HepG2 (cell line): ENCODE data around the gene SBK2. TPM values are rescaled to one million over a fixed set of nuclear protein-coding genes. Genes with fewer than 3 reads are reported as not detected.

Experiments
- ATAC-seq: fragments of 200-7000 bp; cut with Tn5 transposase; 3 replicates; pipeline ENCODE4 v1.9.1; 2020; ENCODE audit warnings: mild to moderate bottlenecking, moderate library complexity
- BruUV-seq: library from RNA; stranded (reverse); fragments of 400-500 nt; replicated peaks from 2 replicates; lab custom pipeline; 2021; lab: Mats Ljungman, UMichigan
- CTCF ChIA-PET: fragments of 300-600 bp; formaldehyde crosslinking; extraction: SDS; loops from one replicate; lab custom pipeline; 2021; ENCODE audit warnings: low total read pairs, inconsistent platforms, low intra/inter-chr PET ratio; lab: Yijun Ruan, JAX
- POLR2A ChIA-PET: fragments of 350-600 bp; sonication (Branson Sonifier 250); formaldehyde crosslinking; loops from one replicate; lab custom pipeline; 2020; ENCODE audit warnings: antibody characterized with exemption, inconsistent platforms; lab: Yijun Ruan, JAX
- DNase-seq: peaks from one replicate; pipeline ENCODE4 v3.0.0-alpha.2; 2015; ENCODE audit warnings: low spot score
- FAIRE-seq: peaks from 3 replicates; lab custom pipeline; 2011; peaks lifted over from hg19 to GRCh38; lab: Jason Lieb, UNC
- H2AFZ ChIP-seq: one replicate; pipeline ENCODE4 v1.6.1; 2011; ENCODE audit warnings: low read length, inconsistent platforms
- H3K27ac ChIP-seq: fragments of 300-600 bp; 3 replicates; pipeline ENCODE4 v1.8.0; 2011; ENCODE audit warnings: mixed run types, mild to moderate bottlenecking, mixed read lengths, low read length, inconsistent platforms; ENCODE audit not compliant: insufficient read depth; ENCODE audit errors: extremely low read length
- H3K27me3 ChIP-seq, 2 experiments: fragments of 200-600 bp in 1 of 2; 2 replicates in 1 of 2; 3 replicates in 1 of 2; pipeline versions ENCODE4 v1.6.0 to v1.8.0; 2011; ENCODE audit warnings: low read length in 2 of 2, mild to moderate bottlenecking in 2 of 2, moderate library complexity in 2 of 2, inconsistent platforms in 1 of 2; ENCODE audit not compliant: insufficient read depth in 2 of 2, control insufficient read depth in 1 of 2
- H3K36me3 ChIP-seq, 2 experiments: fragments of 200-600 bp in 1 of 2; replicated peaks in 1 of 2; 2 replicates in 1 of 2; 3 replicates in 1 of 2; pipeline versions ENCODE4 v1.5.1 to v1.8.0; 2011; ENCODE audit warnings: low read length in 2 of 2, inconsistent platforms in 1 of 2; ENCODE audit not compliant: insufficient read depth in 2 of 2, control insufficient read depth in 1 of 2
- H3K4me1 ChIP-seq: 2 replicates; pipeline ENCODE4 v1.5.1; 2012; ENCODE audit warnings: low read length, inconsistent platforms; ENCODE audit not compliant: insufficient read depth
- H3K4me2 ChIP-seq: 2 replicates; pipeline ENCODE4 v1.6.0; 2011; ENCODE audit warnings: low read depth, low read length, inconsistent platforms
- H3K4me3 ChIP-seq, 3 experiments: fragments of 200-600 bp in 1 of 3; sonication (generic), shearing (Covaris generic) in 1 of 3; replicated peaks in 1 of 3; 2 replicates each; pipeline ENCODE4 v1.5.1; 2011 to 2016; ENCODE audit warnings: low read length in 3 of 3, inconsistent platforms in 2 of 3, low read depth in 2 of 3, mild to moderate bottlenecking in 2 of 3, control low read depth in 1 of 3, mixed read lengths in 1 of 3; ENCODE audit not compliant: insufficient read depth in 1 of 3
- H3K79me2 ChIP-seq: one replicate; pipeline ENCODE4 v1.6.1; 2011; ENCODE audit warnings: low read length, inconsistent platforms; ENCODE audit not compliant: insufficient read depth
- H3K9ac ChIP-seq: 2 replicates; pipeline ENCODE4 v1.6.0; 2011; ENCODE audit warnings: mild to moderate bottlenecking, low read depth, low read length, inconsistent platforms; ENCODE audit not compliant: insufficient read depth
- H3K9me3 ChIP-seq: 2 replicates; pipeline ENCODE4 v1.5.1; 2012; ENCODE audit warnings: mild to moderate bottlenecking, low read length
- H4K20me1 ChIP-seq: 2 replicates; pipeline ENCODE4 v1.6.0; 2011; ENCODE audit warnings: inconsistent platforms, mild to moderate bottlenecking, low read length, moderate library complexity; ENCODE audit not compliant: insufficient read depth
- BORCS8-MEF2B ChIP-seq: sonication (generic); formaldehyde crosslinking; IDR thresholded peaks from 2 replicates; pipeline ENCODE4 v1.8.0; 2022; ENCODE audit warnings: mild to moderate bottlenecking, missing genetic modification reagents
- CBX5 ChIP-seq: sonication (generic); formaldehyde crosslinking; IDR thresholded peaks from 2 replicates; pipeline ENCODE4 v1.4.0; 2020; ENCODE audit warnings: missing genetic modification reagents, borderline replicate concordance
- CCDC6 ChIP-seq: sonication (generic); formaldehyde crosslinking; IDR thresholded peaks from 2 replicates; pipeline ENCODE4 v1.8.1; 2022; ENCODE audit warnings: mild to moderate bottlenecking, missing genetic modification reagents, moderate library complexity
- ETV5 ChIP-seq: IDR thresholded peaks from 2 replicates; pipeline ENCODE4 v1.6.1; 2018; ENCODE audit warnings: missing biosample characterization, missing genetic modification reagents, inconsistent platforms, borderline replicate concordance
- FLYWCH1 ChIP-seq: sonication (generic); formaldehyde crosslinking; IDR thresholded peaks from 2 replicates; pipeline ENCODE4 v1.8.1; 2023; ENCODE audit warnings: mild to moderate bottlenecking, missing genetic modification reagents
- FOSL2 ChIP-seq: sonication (generic); formaldehyde crosslinking; IDR thresholded peaks from 2 replicates; pipeline ENCODE4 v1.4.0; 2020; ENCODE audit warnings: missing genetic modification reagents
- FOXJ3 ChIP-seq: sonication (generic); formaldehyde crosslinking; IDR thresholded peaks from 2 replicates; pipeline ENCODE4 v1.4.0; 2020; ENCODE audit warnings: missing genetic modification reagents, mild to moderate bottlenecking, borderline replicate concordance
- HNF4A ChIP-seq: sonication (generic); formaldehyde crosslinking; IDR thresholded peaks from 2 replicates; pipeline ENCODE4 v1.4.0; 2020; ENCODE audit warnings: missing genetic modification reagents
- HNRNPH1 ChIP-seq: fragments of 200-400 bp; formaldehyde crosslinking; optimal IDR thresholded peaks from 2 replicates; pipeline ENCODE3; 2017; ENCODE audit warnings: mild to moderate bottlenecking, low read depth, low read length
- JUNB ChIP-seq: sonication (generic); formaldehyde crosslinking; IDR thresholded peaks from 2 replicates; pipeline ENCODE4 v1.8.0; 2022; ENCODE audit warnings: missing genetic modification reagents, mild to moderate bottlenecking, borderline replicate concordance
- MNT ChIP-seq: fragments of 450-650 bp; IDR thresholded peaks from 2 replicates; pipeline ENCODE4 v1.6.1; 2016
- RXRA ChIP-seq: sonication (generic); formaldehyde crosslinking; IDR thresholded peaks from 2 replicates; pipeline ENCODE4 v1.5.1; 2020; ENCODE audit warnings: missing genetic modification reagents
- SALL2 ChIP-seq: sonication (generic); formaldehyde crosslinking; IDR thresholded peaks from 2 replicates; pipeline ENCODE4 v1.8.1; 2023; ENCODE audit warnings: mild to moderate bottlenecking, missing genetic modification reagents, inconsistent platforms
- TEAD3 ChIP-seq: optimal IDR thresholded peaks from 2 replicates; pipeline ENCODE3; 2016; ENCODE audit warnings: borderline replicate concordance
- ZNF224 ChIP-seq: sonication (generic); formaldehyde crosslinking; IDR thresholded peaks from 2 replicates; pipeline ENCODE4 v1.5.0; 2020; ENCODE audit warnings: mild to moderate bottlenecking, missing genetic modification reagents
- ZNF343 ChIP-seq: sonication (generic); formaldehyde crosslinking; IDR thresholded peaks from 2 replicates; pipeline ENCODE4 v1.4.0; 2020; ENCODE audit warnings: mild to moderate bottlenecking, missing genetic modification reagents
- ZNF550 ChIP-seq: sonication (generic); formaldehyde crosslinking; IDR thresholded peaks from 2 replicates; pipeline ENCODE4 v1.4.0; 2020; ENCODE audit warnings: mild to moderate bottlenecking, missing genetic modification reagents, borderline replicate concordance
- ZNF792 ChIP-seq: IDR thresholded peaks from 2 replicates; pipeline ENCODE4 v1.6.1; 2016
- ZNF878 ChIP-seq: sonication (generic); formaldehyde crosslinking; IDR thresholded peaks from 2 replicates; pipeline ENCODE4 v1.8.1; 2023; ENCODE audit warnings: mild to moderate bottlenecking, missing genetic modification reagents, moderate library complexity
- ZSCAN12 ChIP-seq: sonication (generic); formaldehyde crosslinking; IDR thresholded peaks from 2 replicates; pipeline ENCODE4 v1.9.0; 2021; ENCODE audit warnings: mild to moderate bottlenecking, missing genetic modification reagents
- ZZZ3 ChIP-seq: sonication (generic); formaldehyde crosslinking; IDR thresholded peaks from 2 replicates; pipeline ENCODE4 v1.4.0; 2020; ENCODE audit warnings: missing genetic modification reagents, mild to moderate bottlenecking, borderline replicate concordance
- WGBS: methylation state at CpG from one replicate; pipeline ENCODE4 v1.1.6; 2017; ENCODE audit warnings: low lambda C conversion rate; 5-methylcytosine and 5-hydroxymethylcytosine counted together
- in situ Hi-C: cut with HindIII; loops from 2 replicates; pipeline ENCODE4 v1.10.0; 2017; ENCODE audit warnings: low pct_unique_long_range_greater_than_20kb; ENCODE audit not compliant: extremely low pct_ligation_motif_present
- intact Hi-C: fragments of 100-400 bp; cut with micrococcal nuclease; formaldehyde crosslinking; loops from one replicate; pipeline ENCODE4 v1.10.0; 2022; ENCODE audit not compliant: unreplicated experiment
- polyA plus RNA-seq, 8 experiments: library from polyadenylated mRNA; depleted of rRNA in 3 of 8; stranded (reverse) in 7 of 8; unstranded in 1 of 8; fragments of >200 nt; fragmentation: Illumina TruSeq in 4 of 8; extraction: Trizol in 4 of 8; gene quantifications; 2 replicates each; pipeline versions ENCODE4 v1.2.1 to v1.2.3, GENCODE V29; 2011 to 2016; ENCODE audit warnings: low read depth in 4 of 8, missing spikeins in 1 of 8, mixed read lengths in 1 of 8; ENCODE audit not compliant: insufficient read depth in 1 of 8
- total RNA-seq, 5 experiments: library from RNA; depleted of rRNA; stranded (reverse); fragments of >200 nt; fragmentation: Illumina TruSeq; extraction: Trizol; gene quantifications; 2 replicates each; pipeline ENCODE4 v1.2.3, GENCODE V29; 2016; ENCODE audit warnings: low read depth in 1 of 5
- TF ChIP-seq, protein P1 (sequence below): sonication (generic); formaldehyde crosslinking; IDR thresholded peaks from 2 replicates; pipeline ENCODE4 v1.5.0; 2020; ENCODE audit warnings: mild to moderate bottlenecking, missing genetic modification reagents

Gene SBK2
- total and polyA plus RNA-seq, 2 of the 13 experiments (the other 11 are each of a cell fraction or from before 2014, with no cell fraction given): 0.24 TPM; not detected in 1

DNA sequence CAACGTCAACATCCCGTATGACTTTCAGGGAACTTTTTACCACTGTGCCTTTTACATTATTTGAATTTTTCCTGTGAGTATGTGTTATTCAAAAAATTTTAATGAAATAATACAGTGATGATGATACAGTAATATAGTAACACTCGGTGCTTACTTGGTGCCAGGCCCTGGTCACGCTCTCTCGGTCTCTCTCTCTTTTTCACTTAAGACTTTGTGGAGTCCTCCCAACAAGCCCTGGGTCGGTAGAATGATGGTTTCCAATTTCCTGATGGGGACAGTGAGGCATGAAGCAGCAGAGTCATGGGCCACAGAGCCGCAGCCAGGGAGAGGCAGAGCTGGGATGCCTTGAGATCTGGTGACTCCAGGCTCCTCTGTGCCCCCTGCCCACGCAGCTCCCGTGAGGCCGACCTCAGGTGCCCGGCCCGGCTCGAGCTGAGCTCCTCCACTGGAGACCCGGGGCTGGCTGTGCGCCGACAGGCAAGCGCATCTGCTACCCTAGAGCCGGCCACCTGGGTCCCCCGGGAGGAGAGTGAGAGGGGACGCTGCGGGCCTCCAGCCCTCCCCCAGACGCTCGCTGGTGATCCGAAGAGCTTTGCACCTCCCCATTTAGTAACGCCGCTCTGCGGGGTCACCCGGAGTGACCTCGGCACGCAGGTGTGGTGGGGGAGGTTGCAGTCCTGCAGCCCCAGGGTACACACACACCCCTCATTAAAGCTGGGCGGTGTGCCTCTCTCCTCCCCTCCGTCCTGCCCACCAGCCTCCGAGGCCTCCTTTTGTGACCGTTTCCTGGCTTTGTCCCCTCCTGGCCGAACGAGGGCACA lies 12.8 kb upstream of the SBK2 start:
- Histone ChIP-seq H3K9me3 (no peaks in the 10 kb centered on the region), H3K36me3 (no peaks in the 10 kb centered on the region), H3K79me2 (no peaks in the 10 kb centered on the region), H3K4me2 (peak overlapping the region; percentile 97), H3K27me3 (no peaks in the 10 kb centered on the region; a peak in 1 of 5 replicates), H3K27ac (peak overlapping the region; percentile 47), H2AFZ (no peak overlapping the region), H3K4me1 (peaks cover 79% of the 10 kb centered on the region), H4K20me1 (no peaks in the 10 kb centered on the region), H3K4me3 (peak overlapping the region; percentile 55 to 80 (median 66)), H3K9ac (peak overlapping the region; percentile 68)
- CTCF ChIA-PET: no interaction called here
- in situ Hi-C loops: no loop called here
- POLR2A ChIA-PET: interaction anchor here (0.7 to 1.3 kb wide), 9 partner anchors 8 to 341 kb away, joined by 3 to 13 read pairs (median 3); partner anchors contain the start of genes FIZ1, PTPRH, U2AF2 and UBE2S
- intact Hi-C loops: loop anchor here (10.0 kb wide), 1 partner anchor 55 kb away; the partner anchor contains the start of genes ZNF524 and ZNF865
- DNase-seq (peak; percentile 64), ATAC-seq (peak; percentile 32), FAIRE-seq (no peak)
- TSS peak; percentile 65 for BruUV-seq
- WGBS: 0% methylated on average over 24 of the region's 36 CpGs
- TF ChIP-seq ZNF550 (CRISPR knock-in tag): no peak
- no peak for TF ChIP-seq MNT
- no peak for TF ChIP-seq FOXJ3 (CRISPR knock-in tag)
- TF ChIP-seq BORCS8-MEF2B (CRISPR knock-in tag): no peak
- TF ChIP-seq FOSL2 (CRISPR knock-in tag): peak; percentile 79
- TF ChIP-seq RXRA: peak; percentile 79
- TF ChIP-seq ZNF343: no peak
- no peak for TF ChIP-seq ZZZ3
- TF ChIP-seq, protein P1, sequence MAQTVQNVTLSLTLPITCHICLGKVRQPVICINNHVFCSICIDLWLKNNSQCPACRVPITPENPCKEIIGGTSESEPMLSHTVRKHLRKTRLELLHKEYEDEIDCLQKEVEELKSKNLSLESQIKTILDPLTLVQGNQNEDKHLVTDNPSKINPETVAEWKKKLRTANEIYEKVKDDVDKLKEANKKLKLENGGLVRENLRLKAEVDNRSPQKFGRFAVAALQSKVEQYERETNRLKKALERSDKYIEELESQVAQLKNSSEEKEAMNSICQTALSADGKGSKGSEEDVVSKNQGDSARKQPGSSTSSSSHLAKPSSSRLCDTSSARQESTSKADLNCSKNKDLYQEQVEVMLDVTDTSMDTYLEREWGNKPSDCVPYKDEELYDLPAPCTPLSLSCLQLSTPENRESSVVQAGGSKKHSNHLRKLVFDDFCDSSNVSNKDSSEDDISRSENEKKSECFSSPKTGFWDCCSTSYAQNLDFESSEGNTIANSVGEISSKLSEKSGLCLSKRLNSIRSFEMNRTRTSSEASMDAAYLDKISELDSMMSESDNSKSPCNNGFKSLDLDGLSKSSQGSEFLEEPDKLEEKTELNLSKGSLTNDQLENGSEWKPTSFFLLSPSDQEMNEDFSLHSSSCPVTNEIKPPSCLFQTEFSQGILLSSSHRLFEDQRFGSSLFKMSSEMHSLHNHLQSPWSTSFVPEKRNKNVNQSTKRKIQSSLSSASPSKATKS: no peak
- no peak for TF ChIP-seq HNRNPH1
- no peak for TF ChIP-seq SALL2 (CRISPR knock-in tag)
- TF ChIP-seq ETV5 (CRISPR knock-in tag): no peak
- TF ChIP-seq TEAD3 (CRISPR knock-in tag): no peak
- TF ChIP-seq CBX5 (CRISPR knock-in tag): no peak
- TF ChIP-seq ZSCAN12 (CRISPR knock-in tag): no peak
- TF ChIP-seq ZNF792: peak; percentile 15; the same call in 1 of the 2 replicates
- TF ChIP-seq CCDC6: no peak
- TF ChIP-seq HNF4A (CRISPR knock-in tag): 0 out of 2 replicates have a peak, but pooled peaks have one; percentile 4
- TF ChIP-seq JUNB (CRISPR knock-in tag): peak; percentile 39; the same call in 1 of the 2 replicates
- no peak for TF ChIP-seq FLYWCH1 (CRISPR knock-in tag)
- TF ChIP-seq ZNF878 (CRISPR knock-in tag): no peak
- no peak for TF ChIP-seq ZNF224 (CRISPR knock-in tag)
